H9 (cell line): ENCODE measurements around the gene SCRN1. TPM values are rescaled to one million over a fixed set of nuclear protein-coding genes. Genes with fewer than 3 reads are reported as not detected.

Experiments
- DNase-seq: peaks from one replicate; pipeline ENCODE4 v3.0.0-alpha.2; 2017
- H2AFZ ChIP-seq: one replicate; pipeline ENCODE4 v1.6.1; 2013; ENCODE audit warnings: mild to moderate bottlenecking, low read length, control low read depth, moderate library complexity
- H2AK5ac ChIP-seq: 2 replicates; pipeline ENCODE4 v1.6.1; 2013; ENCODE audit warnings: low read length, control low read depth, mixed read lengths; ENCODE audit not compliant: insufficient read length
- H2BK120ac ChIP-seq: one replicate; pipeline ENCODE4 v1.6.1; 2013; ENCODE audit warnings: low read depth, mild to moderate bottlenecking, low read length, control low read depth, inconsistent platforms; ENCODE audit not compliant: poor library complexity, severe bottlenecking
- H2BK12ac ChIP-seq: 2 replicates; pipeline ENCODE4 v1.6.1; 2013; ENCODE audit warnings: low read length, control low read depth, mixed read lengths, low read depth; ENCODE audit not compliant: insufficient read length
- H2BK15ac ChIP-seq: 2 replicates; pipeline ENCODE4 v1.6.1; 2013; ENCODE audit warnings: low read depth, low read length, control low read depth
- H2BK20ac ChIP-seq: one replicate; pipeline ENCODE4 v1.6.1; 2013; ENCODE audit warnings: low read depth, mild to moderate bottlenecking, low read length, control low read depth, inconsistent platforms; ENCODE audit not compliant: poor library complexity, severe bottlenecking
- H2BK5ac ChIP-seq: 2 replicates; pipeline ENCODE4 v1.6.1; 2013; ENCODE audit warnings: low read length, control low read depth, mixed read lengths; ENCODE audit not compliant: insufficient read length
- H3K14ac ChIP-seq: 2 replicates; pipeline ENCODE4 v1.6.1; 2013; ENCODE audit warnings: low read length, control low read depth; ENCODE audit not compliant: insufficient read depth
- H3K18ac ChIP-seq: 2 replicates; pipeline ENCODE4 v1.6.1; 2013; ENCODE audit warnings: low read depth, mild to moderate bottlenecking, mixed read lengths, low read length, control low read depth; ENCODE audit not compliant: insufficient read length
- H3K23ac ChIP-seq: 2 replicates; pipeline ENCODE4 v1.6.1; 2013; ENCODE audit warnings: low read length, control low read depth, mixed read lengths, low read depth; ENCODE audit not compliant: insufficient read length
- H3K23me2 ChIP-seq: 2 replicates; pipeline ENCODE4 v1.6.1; 2013; ENCODE audit warnings: low read depth, mild to moderate bottlenecking, mixed read lengths, low read length, control low read depth; ENCODE audit not compliant: insufficient read length, poor library complexity, severe bottlenecking
- H3K27ac ChIP-seq: 2 replicates; pipeline ENCODE4 v1.5.1; 2013; ENCODE audit warnings: low read length, control low read depth, mixed read lengths, low read depth; ENCODE audit not compliant: insufficient read length
- H3K27me3 ChIP-seq: 2 replicates; pipeline ENCODE4 v1.6.1; 2013; ENCODE audit warnings: low read length, control low read depth, inconsistent platforms; ENCODE audit not compliant: insufficient read depth
- H3K4ac ChIP-seq: 2 replicates; pipeline ENCODE4 v1.6.1; 2013; ENCODE audit warnings: low read depth, mild to moderate bottlenecking, control low read depth, inconsistent platforms, low read length, moderate library complexity
- H3K4me1 ChIP-seq: 2 replicates; pipeline ENCODE4 v1.6.1; 2013; ENCODE audit warnings: low read length, control low read depth, inconsistent platforms; ENCODE audit not compliant: insufficient read depth
- H3K4me2 ChIP-seq: 2 replicates; pipeline ENCODE4 v1.6.1; 2013; ENCODE audit warnings: low read length, control low read depth, mixed read lengths; ENCODE audit not compliant: insufficient read length, insufficient read depth
- H3K56ac ChIP-seq: 2 replicates; pipeline ENCODE4 v1.6.1; 2013; ENCODE audit warnings: low read depth, mild to moderate bottlenecking, mixed read lengths, low read length, control low read depth; ENCODE audit not compliant: insufficient read length
- H3K79me1 ChIP-seq: 2 replicates; pipeline ENCODE4 v1.6.1; 2013; ENCODE audit warnings: low read depth, mild to moderate bottlenecking, moderate library complexity, low read length, control low read depth, inconsistent platforms; ENCODE audit not compliant: insufficient read depth, poor library complexity, severe bottlenecking
- H3K79me2 ChIP-seq: 2 replicates; pipeline ENCODE4 v1.6.1; 2013; ENCODE audit warnings: low read length, control low read depth, inconsistent platforms; ENCODE audit not compliant: insufficient read depth
- H3K9ac ChIP-seq: 2 replicates; pipeline ENCODE4 v1.6.1; 2013; ENCODE audit warnings: low read length, control low read depth, mixed read lengths; ENCODE audit not compliant: insufficient read length; ENCODE audit errors: extremely low read depth
- H3K9me3 ChIP-seq: one replicate; pipeline ENCODE4 v1.6.1; 2013; ENCODE audit warnings: low read depth, low read length, inconsistent platforms; ENCODE audit not compliant: control insufficient read depth
- H3T11ph ChIP-seq: one replicate; pipeline ENCODE4 v1.6.1; 2013; ENCODE audit warnings: mild to moderate bottlenecking, low read length, control low read depth, inconsistent platforms
- H4K20me1 ChIP-seq: one replicate; pipeline ENCODE4 v1.6.1; 2013; ENCODE audit not compliant: control insufficient read depth, insufficient read length, insufficient read depth
- H4K5ac ChIP-seq: 2 replicates; pipeline ENCODE4 v1.6.1; 2013; ENCODE audit warnings: low read depth, mild to moderate bottlenecking, mixed read lengths, low read length, control low read depth; ENCODE audit not compliant: insufficient read length
- H4K8ac ChIP-seq: replicated peaks from 2 replicates; pipeline ENCODE4 v1.6.1; 2013; ENCODE audit warnings: low read length, control low read depth, mixed read lengths, low read depth; ENCODE audit not compliant: insufficient read length
- H4K91ac ChIP-seq: 2 replicates; pipeline ENCODE4 v1.6.1; 2013; ENCODE audit warnings: low read depth, mild to moderate bottlenecking, moderate library complexity, mixed read lengths, low read length, control low read depth; ENCODE audit not compliant: insufficient read length
- H3K27ac Mint-ChIP-seq, 3 experiments: 2 replicates in 2 of 3; 3 replicates in 1 of 3; pipeline ENCODE4 v1.8.0; 2020 to 2021; ENCODE audit warnings: mixed read lengths in 3 of 3, mild to moderate bottlenecking in 1 of 3, moderate library complexity in 1 of 3
- H3K27me3 Mint-ChIP-seq: 2 replicates; pipeline ENCODE4 v1.8.0; 2021; ENCODE audit warnings: low read depth, mild to moderate bottlenecking, moderate library complexity, mixed read lengths
- H3K36me3 Mint-ChIP-seq, 3 experiments: 2 replicates in 2 of 3; 3 replicates in 1 of 3; pipeline ENCODE4 v1.8.0; 2020 to 2021; ENCODE audit warnings: low read depth in 3 of 3, mixed read lengths in 3 of 3; ENCODE audit not compliant: insufficient read depth in 1 of 3
- H3K4me1 Mint-ChIP-seq, 2 experiments: 2 replicates each; pipeline ENCODE4 v1.8.0; 2020; ENCODE audit warnings: mixed read lengths in 2 of 2
- H3K4me3 Mint-ChIP-seq, 2 experiments: 2 replicates in 1 of 2; 3 replicates in 1 of 2; pipeline ENCODE4 v1.8.0; 2020 to 2021; ENCODE audit warnings: mild to moderate bottlenecking in 2 of 2, mixed read lengths in 2 of 2, moderate library complexity in 1 of 2
- H3K9me3 Mint-ChIP-seq, 2 experiments: 2 replicates in 1 of 2; 3 replicates in 1 of 2; pipeline ENCODE4 v1.8.0; 2020; ENCODE audit warnings: mild to moderate bottlenecking in 2 of 2, mixed read lengths in 2 of 2, moderate library complexity in 1 of 2
- WGBS: extraction: QIAGEN DNeasy Blood & Tissue Kit; methylation state at CpG from one replicate; pipeline ENCODE4 v1.1.7; 2013; ENCODE audit warnings: missing lambda C conversion rate, low lambda C conversion rate, mixed read lengths; ENCODE audit not compliant: insufficient read length; ENCODE audit errors: extremely low coverage; 5-methylcytosine and 5-hydroxymethylcytosine counted together
- total RNA-seq: library from RNA; stranded (reverse); gene quantifications from 2 replicates; pipeline ENCODE4 v1.2.1, GENCODE V29; 2021
- TF ChIP-seq, protein P1 (sequence below): fragments of 200-600 bp; sonication (generic); conservative IDR thresholded peaks from 3 replicates; pipeline ENCODE4 v1.8.0; 2021; ENCODE audit warnings: antibody characterized with exemption, mild to moderate bottlenecking

Gene SCRN1
- total RNA-seq, 1 experiment from 2014 or later, result 101 TPM

DNA sequence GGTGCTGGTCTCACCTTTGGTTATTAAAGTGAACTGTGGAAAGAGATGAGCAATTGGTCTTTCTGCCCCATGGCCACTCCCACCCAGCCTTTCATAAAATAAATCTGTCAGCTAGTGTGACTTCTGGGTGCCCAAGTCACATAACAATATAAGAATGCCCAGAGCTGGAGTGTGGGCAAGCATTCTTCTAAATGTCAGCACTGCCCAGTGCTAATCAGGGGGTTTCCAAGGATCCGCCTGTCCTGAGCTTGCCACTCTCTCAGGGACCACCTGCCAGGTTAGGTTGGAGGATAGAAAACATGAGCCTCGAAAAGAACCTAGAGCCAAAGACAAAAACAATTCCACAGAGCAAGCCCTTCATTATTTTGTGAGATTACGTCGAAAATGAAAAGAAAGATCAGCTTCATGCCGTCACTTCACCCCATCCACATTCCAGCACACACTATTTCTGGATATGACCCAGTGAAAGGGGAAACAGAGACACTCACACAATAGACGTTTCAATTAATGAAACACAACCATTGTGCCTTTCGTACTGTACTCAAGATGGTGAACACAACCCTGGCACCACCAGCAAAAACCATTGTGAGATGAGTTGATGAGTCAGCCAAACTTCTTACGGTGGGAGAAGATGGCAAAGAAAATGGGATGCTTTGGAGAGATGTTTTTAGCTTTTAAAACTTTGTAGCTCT is 30.8 kb downstream of the SCRN1 start:
- no peak overlapping the region for H3K23ac ChIP-seq
- no peaks in the 10 kb centered on the region for H3K9me3 ChIP-seq
- TF ChIP-seq, protein P1, sequence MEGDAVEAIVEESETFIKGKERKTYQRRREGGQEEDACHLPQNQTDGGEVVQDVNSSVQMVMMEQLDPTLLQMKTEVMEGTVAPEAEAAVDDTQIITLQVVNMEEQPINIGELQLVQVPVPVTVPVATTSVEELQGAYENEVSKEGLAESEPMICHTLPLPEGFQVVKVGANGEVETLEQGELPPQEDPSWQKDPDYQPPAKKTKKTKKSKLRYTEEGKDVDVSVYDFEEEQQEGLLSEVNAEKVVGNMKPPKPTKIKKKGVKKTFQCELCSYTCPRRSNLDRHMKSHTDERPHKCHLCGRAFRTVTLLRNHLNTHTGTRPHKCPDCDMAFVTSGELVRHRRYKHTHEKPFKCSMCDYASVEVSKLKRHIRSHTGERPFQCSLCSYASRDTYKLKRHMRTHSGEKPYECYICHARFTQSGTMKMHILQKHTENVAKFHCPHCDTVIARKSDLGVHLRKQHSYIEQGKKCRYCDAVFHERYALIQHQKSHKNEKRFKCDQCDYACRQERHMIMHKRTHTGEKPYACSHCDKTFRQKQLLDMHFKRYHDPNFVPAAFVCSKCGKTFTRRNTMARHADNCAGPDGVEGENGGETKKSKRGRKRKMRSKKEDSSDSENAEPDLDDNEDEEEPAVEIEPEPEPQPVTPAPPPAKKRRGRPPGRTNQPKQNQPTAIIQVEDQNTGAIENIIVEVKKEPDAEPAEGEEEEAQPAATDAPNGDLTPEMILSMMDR, result no peak
- H2AK5ac ChIP-seq, result no peak overlapping the region
- H3K18ac ChIP-seq, result no peak overlapping the region
- no peak overlapping the region for H2BK5ac ChIP-seq
- no peak overlapping the region for H4K8ac ChIP-seq
- peaks cover 2 to 47% (median 35%) of the 10 kb centered on the region in 3 experiments; a peak in 6 of 7 replicates for H3K36me3 Mint-ChIP-seq
- no peaks in the 10 kb centered on the region; the same call in none of the 2 replicates for H3K79me2 ChIP-seq
- no peak overlapping the region for H3K9ac ChIP-seq
- H3K4ac ChIP-seq, result no peak overlapping the region
- peaks cover 2 to 4% of the 10 kb centered on the region in 2 experiments; a peak in 4 of 5 replicates for H3K9me3 Mint-ChIP-seq
- peak overlapping the region in 2 of 3 experiments; percentile 1 to 14; a peak in 2 of 7 replicates for H3K27ac Mint-ChIP-seq
- H3K27me3 Mint-ChIP-seq, result no peaks in the 10 kb centered on the region
- no peak overlapping the region for H2BK15ac ChIP-seq
- H4K20me1 ChIP-seq, result no peaks in the 10 kb centered on the region
- no peak overlapping the region for H2BK12ac ChIP-seq
- no peak overlapping the region for H3K4me2 ChIP-seq
- no peak overlapping the region for H2BK20ac ChIP-seq
- H3K4me1 ChIP-seq, result no peaks in the 10 kb centered on the region
- H3K4me1 Mint-ChIP-seq, result peaks cover 33 to 39% of the 10 kb centered on the region in 2 experiments
- no peaks in the 10 kb centered on the region for H3K79me1 ChIP-seq
- no peak overlapping the region for H4K5ac ChIP-seq
- H3K14ac ChIP-seq, result no peak overlapping the region
- no CpG with 5 or more reads among the region's 8 CpGs for WGBS
- DNase-seq, result no peak
- no peak overlapping the region for H3K56ac ChIP-seq
- no peak overlapping the region for H3K4me3 Mint-ChIP-seq
- H3K23me2 ChIP-seq, result no peaks in the 10 kb centered on the region
- H2AFZ ChIP-seq, result no peak overlapping the region
- no peaks in the 10 kb centered on the region for H3K27me3 ChIP-seq
- H4K91ac ChIP-seq, result no peak overlapping the region
- H2BK120ac ChIP-seq, result no peak overlapping the region
- no peak overlapping the region for H3T11ph ChIP-seq
- H3K27ac ChIP-seq, result no peak overlapping the region
